ENCODE measurements around the gene NETO2.

- no peak for TF ChIP-seq CTCF (conservative IDR thresholded peaks at IDR 0.05; ENCODE audit: low read depth, low read length)
- no peak for TF ChIP-seq EZH2 (IDR thresholded peaks at IDR 0.05; ENCODE audit: low read length, unreplicated experiment)
Measured at GRCh38 chr16:47127541-47127940, 16.2 kb downstream of the NETO2 start.
